ENCODE results near the gene KCNJ15. TPM values are rescaled to one million over a fixed set of nuclear protein-coding genes. Genes with fewer than 3 reads are reported as not detected.

The KCNJ15 gene
- total and polyA plus RNA-seq, 2 of the 4 experiments (the other 2 are of a cell fraction) = under 0.01 to 0.07 TPM

DNA sequence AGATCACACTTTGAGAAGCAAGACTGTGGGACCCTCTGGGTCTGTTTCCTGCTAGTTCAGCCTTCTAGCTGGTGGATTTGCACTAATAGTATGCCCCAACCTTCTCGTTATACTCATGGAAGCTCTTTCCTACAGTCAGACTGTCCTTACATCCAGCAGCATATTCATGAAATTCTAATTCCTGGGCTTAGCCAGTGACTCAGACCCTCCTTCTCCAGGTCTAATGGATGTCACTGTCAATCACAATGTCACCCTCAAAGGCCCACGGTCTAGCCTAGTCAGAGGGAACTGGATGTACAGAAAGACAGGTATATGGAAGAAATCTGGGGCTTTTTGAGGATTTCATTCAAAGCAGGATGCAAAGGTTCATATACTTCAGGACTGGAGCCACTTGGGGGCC, 72.4 kb downstream of the KCNJ15 start:
- H3K18ac ChIP-seq (ENCODE audit: low read depth, low read length) = no peak overlapping the region
- ATAC-seq (ENCODE audit: low read depth) = no peak
- no peaks in the 10 kb centered on the region for H3K9me3 ChIP-seq (ENCODE audit: control insufficient read depth, insufficient read depth, low read length)
- peaks cover 2% of the 10 kb centered on the region for H3K4me1 ChIP-seq (ENCODE audit: control insufficient read depth, insufficient read depth, low read length)
- no peak overlapping the region for H3K23ac ChIP-seq (ENCODE audit: low read depth, low read length)
- no peak for DNase-seq
- CTCF ChIA-PET = interaction anchor here (0.5 to 0.7 kb wide), 2 partner anchors 29 to 156 kb away, joined by 3 to 4 read pairs; no protein-coding TSS in a partner anchor
- BruUV-seq (replicated peaks) = no TSS peak
- H3K36me3 ChIP-seq (ENCODE audit: control insufficient read depth, insufficient read depth, low read length) = no peaks in the 10 kb centered on the region
- 0 out of 2 replicates have a peak, but pooled peaks cover 8% of the 10 kb centered on the region for H3K9me1 ChIP-seq (ENCODE audit: insufficient read depth, low read length)
- in situ Hi-C loops (cut with MboI; ENCODE audit: low sequenced_read_pairs) = no loop called here
- no peak overlapping the region for H2BK20ac ChIP-seq (ENCODE audit: low read depth, low read length)
- no peak overlapping the region for H2BK120ac ChIP-seq (ENCODE audit: low read depth, low read length)
- H2AK5ac ChIP-seq (ENCODE audit: low read depth, low read length) = no peak overlapping the region
- H3K9ac ChIP-seq (ENCODE audit: low read depth, low read length) = no peak overlapping the region
- WGBS, 2 experiments (ENCODE audit: extremely low coverage in 2 of 2, insufficient read length in 1 of 2) = no CpG with 5 or more reads among the region's 2 CpGs
- no peak overlapping the region for H3K27ac ChIP-seq (ENCODE audit: insufficient read depth, low read length)
- no peak overlapping the region for H3K4me2 ChIP-seq (ENCODE audit: low read depth, low read length)
- no peak overlapping the region for H4K5ac ChIP-seq (ENCODE audit: low read depth, low read length)
- dilution Hi-C loops (cut with HindIII; ENCODE audit: low sequenced_read_pairs, unreplicated experiment) = no loop called here
- H3K27me3 ChIP-seq (ENCODE audit: control insufficient read depth, insufficient read depth, low read length) = no peaks in the 10 kb centered on the region
- no peak overlapping the region for H3K4ac ChIP-seq (ENCODE audit: low read depth, low read length)
- H3K4me3 ChIP-seq (ENCODE audit: insufficient read depth, low read depth, low read length) = no peak overlapping the region
- no peaks in the 10 kb centered on the region for H3K79me1 ChIP-seq (ENCODE audit: low read depth in 1 of 2, low read length in 2 of 2)
- no peak overlapping the region for H2BK5ac ChIP-seq (ENCODE audit: low read depth, low read length, poor library complexity, severe bottlenecking)
- POLR2A ChIA-PET (ENCODE audit: unreplicated experiment) = no interaction called here
- no peaks in the 10 kb centered on the region for H4K20me1 ChIP-seq (ENCODE audit: insufficient read depth, low read length)
- no peak overlapping the region for H2AK9ac ChIP-seq (replicated peaks; ENCODE audit: low read depth, low read length, poor library complexity)
- no peak overlapping the region for H4K8ac ChIP-seq (ENCODE audit: low read depth in 2 of 2, low read length in 2 of 2)
- H3K56ac ChIP-seq (ENCODE audit: extremely low read depth, insufficient read depth, low read length) = no peak overlapping the region
- H4K91ac ChIP-seq (ENCODE audit: insufficient read depth, low read depth, low read length) = no peak overlapping the region
- no peak overlapping the region for H3K14ac ChIP-seq (replicated peaks; ENCODE audit: low read depth, low read length)
- no peak overlapping the region for H2AFZ ChIP-seq (replicated peaks; ENCODE audit: low read length, poor library complexity)
- TF ChIP-seq, protein P1, sequence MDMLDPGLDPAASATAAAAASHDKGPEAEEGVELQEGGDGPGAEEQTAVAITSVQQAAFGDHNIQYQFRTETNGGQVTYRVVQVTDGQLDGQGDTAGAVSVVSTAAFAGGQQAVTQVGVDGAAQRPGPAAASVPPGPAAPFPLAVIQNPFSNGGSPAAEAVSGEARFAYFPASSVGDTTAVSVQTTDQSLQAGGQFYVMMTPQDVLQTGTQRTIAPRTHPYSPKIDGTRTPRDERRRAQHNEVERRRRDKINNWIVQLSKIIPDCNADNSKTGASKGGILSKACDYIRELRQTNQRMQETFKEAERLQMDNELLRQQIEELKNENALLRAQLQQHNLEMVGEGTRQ (IDR thresholded peaks at IDR 0.05; ENCODE audit: low read depth, low read length) = no peak
- TF ChIP-seq NFE2L2 (IDR thresholded peaks at IDR 0.05; ENCODE audit: low read depth, low read length) (no peak), CEBPB (IDR thresholded peaks at IDR 0.05; ENCODE audit: low read depth, low read length) (no peak)
- intact Hi-C loops (cut with micrococcal nuclease) = no loop called here
- H2BK15ac ChIP-seq (ENCODE audit: low read depth, low read length) = 0 out of 3 replicates have a peak overlapping the region, but pooled peaks have one; percentile 11

All from IMR-90 (cell line).